Gastrocnemius medialis (tissue), 4 donors: Measurements from ENCODE around the gene MAGI1. TPM values are rescaled to one million over a fixed set of nuclear protein-coding genes. Genes with fewer than 3 reads are reported as not detected.

Source experiments
- ATAC-seq, 2 donors: fragments of 150-250 bp; one replicate each; pipeline ENCODE4 v1.9.1; 2016
- DNase-seq, 2 donors: peaks; one replicate each; pipeline ENCODE4 v3.0.0-alpha.2; 2019
- H3K27ac ChIP-seq, 4 donors: fragments of 200-600 bp; sonication (generic); 1 replicate in 1 of 4; 2 replicates in 3 of 4; pipeline ENCODE4 v1.5.1; 2016 to 2018; ENCODE audit warnings: mild to moderate bottlenecking in 2 of 4, moderate library complexity in 1 of 4
- H3K27me3 ChIP-seq, 3 donors: fragments of 200-600 bp; sonication (generic) in 2 of 3; 1 replicate in 1 of 3; 2 replicates in 2 of 3; pipeline versions ENCODE4 v1.5.1 to v1.6.0; 2016 to 2019; ENCODE audit warnings: mild to moderate bottlenecking in 1 of 3, moderate library complexity in 1 of 3
- H3K36me3 ChIP-seq, 2 donors: fragments of 200-600 bp; sonication (generic) in 1 of 2; one replicate each; pipeline ENCODE4 v1.5.1; 2017 to 2018
- H3K4me1 ChIP-seq, 2 donors: fragments of 200-600 bp; sonication (generic) in 1 of 2; one replicate each; pipeline ENCODE4 v1.5.1; 2016 to 2017; ENCODE audit warnings: mild to moderate bottlenecking in 2 of 2
- H3K4me3 ChIP-seq, 4 donors: fragments of 200-600 bp; sonication (generic) in 3 of 4; 1 replicate in 1 of 4; 2 replicates in 3 of 4; pipeline ENCODE4 v1.5.1; 2016 to 2019; ENCODE audit warnings: mild to moderate bottlenecking in 2 of 4
- H3K9me3 ChIP-seq, 3 donors: fragments of 200-600 bp; sonication (generic) in 2 of 3; 1 replicate in 1 of 3; 2 replicates in 2 of 3; pipeline ENCODE4 v1.5.1; 2016 to 2019
- POLR2A ChIP-seq, 2 donors: fragments of 450-650 bp; IDR thresholded peaks; one replicate each; pipeline ENCODE4 v1.6.1; 2017; ENCODE audit warnings: antibody characterized with exemption in 2 of 2, mild to moderate bottlenecking in 2 of 2, moderate library complexity in 2 of 2
- in situ Hi-C, 4 donors: fragments of 200-750 bp; cut with MboI; loops; one replicate each; pipeline versions ENCODE4 v1.15.0 to v1.8.0; 2017; ENCODE audit warnings: low sequenced_read_pairs in 4 of 4
- intact Hi-C: fragments of 100-400 bp; cut with DNase I; formaldehyde crosslinking; loops from one replicate; pipeline ENCODE4 v1.15.1; 2023; ENCODE audit warnings: low total_unique reads
- total RNA-seq, 4 donors: library from RNA; depleted of rRNA; stranded (reverse); fragments of >200 nt; gene quantifications; one replicate each; pipeline versions ENCODE4 v1.1.0 to v1.2.3, GENCODE V29; 2016
- TF ChIP-seq, protein P1 (sequence below), 5 experiments: fragments of 450-650 bp in 3 of 5; fragments of 200-600 bp in 2 of 5; sonication (generic) in 2 of 5; IDR thresholded peaks in 4 of 5; conservative IDR thresholded peaks in 1 of 5; 1 replicate in 4 of 5; 2 replicates in 1 of 5; pipeline ENCODE4 v1.5.1; 2016 to 2019; ENCODE audit warnings: antibody characterized with exemption in 5 of 5, mild to moderate bottlenecking in 3 of 5, moderate library complexity in 3 of 5

The MAGI1 gene
- total RNA-seq, 4 donors from 2014 or later = 2.6 to 7.5 (median 3.9) TPM

DNA sequence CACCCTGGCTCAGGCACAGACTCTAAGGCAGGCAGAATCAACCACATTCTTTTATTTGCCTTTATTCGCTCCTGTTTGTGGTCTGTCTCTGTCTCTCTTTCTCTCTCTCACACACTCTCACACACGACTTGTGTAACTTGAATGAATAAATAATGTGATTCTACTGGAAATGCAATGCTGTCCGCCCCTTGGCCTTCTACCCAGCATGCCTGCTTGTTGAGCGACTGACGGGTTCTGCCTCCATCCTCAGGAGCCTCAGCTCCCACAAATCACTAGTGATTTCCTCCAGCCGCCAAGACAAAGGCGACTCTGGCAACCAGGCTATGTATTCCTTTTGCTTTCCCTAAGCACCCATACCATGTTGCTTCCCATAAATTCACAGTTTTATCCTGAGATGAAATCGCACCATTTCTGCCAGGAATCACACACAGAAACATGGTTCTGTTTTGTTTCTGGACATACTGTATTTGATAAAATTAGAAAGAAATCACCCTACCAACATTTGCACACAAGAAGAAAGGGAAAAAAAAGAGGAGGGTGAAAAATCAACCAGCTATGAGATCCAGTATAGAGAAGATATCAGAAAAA is 460.8 kb downstream of the MAGI1 start:
- H3K27ac ChIP-seq = no peak overlapping the region
- peaks cover 5 to 7% of the 10 kb centered on the region in 2 donors for H3K4me1 ChIP-seq
- intact Hi-C loops = no loop called here

DNA sequence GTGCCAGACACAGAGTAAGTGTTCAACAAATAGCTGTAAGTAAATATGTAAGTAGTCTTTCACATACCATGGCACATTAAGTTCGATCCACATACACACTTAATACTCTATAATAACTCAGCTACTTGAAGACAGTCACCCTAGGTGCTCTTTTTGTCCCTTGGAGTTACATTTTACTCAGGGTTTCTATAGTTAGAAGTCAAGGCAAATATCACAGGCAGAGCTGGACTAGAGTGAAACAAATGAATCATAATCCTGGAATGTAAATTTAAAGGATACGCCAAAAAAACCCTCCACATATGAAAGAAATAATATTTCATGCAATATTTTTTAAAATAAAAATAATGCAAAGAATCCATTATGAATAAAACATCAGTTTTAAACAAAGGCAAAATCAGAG is 461.8 kb downstream of the MAGI1 start:
- ATAC-seq (peak in 1 of 2 donors; percentile 50), DNase-seq (no peak)
- no peak for TF ChIP-seq POLR2A (IDR thresholded peaks at IDR 0.05)
- TF ChIP-seq, protein P1, sequence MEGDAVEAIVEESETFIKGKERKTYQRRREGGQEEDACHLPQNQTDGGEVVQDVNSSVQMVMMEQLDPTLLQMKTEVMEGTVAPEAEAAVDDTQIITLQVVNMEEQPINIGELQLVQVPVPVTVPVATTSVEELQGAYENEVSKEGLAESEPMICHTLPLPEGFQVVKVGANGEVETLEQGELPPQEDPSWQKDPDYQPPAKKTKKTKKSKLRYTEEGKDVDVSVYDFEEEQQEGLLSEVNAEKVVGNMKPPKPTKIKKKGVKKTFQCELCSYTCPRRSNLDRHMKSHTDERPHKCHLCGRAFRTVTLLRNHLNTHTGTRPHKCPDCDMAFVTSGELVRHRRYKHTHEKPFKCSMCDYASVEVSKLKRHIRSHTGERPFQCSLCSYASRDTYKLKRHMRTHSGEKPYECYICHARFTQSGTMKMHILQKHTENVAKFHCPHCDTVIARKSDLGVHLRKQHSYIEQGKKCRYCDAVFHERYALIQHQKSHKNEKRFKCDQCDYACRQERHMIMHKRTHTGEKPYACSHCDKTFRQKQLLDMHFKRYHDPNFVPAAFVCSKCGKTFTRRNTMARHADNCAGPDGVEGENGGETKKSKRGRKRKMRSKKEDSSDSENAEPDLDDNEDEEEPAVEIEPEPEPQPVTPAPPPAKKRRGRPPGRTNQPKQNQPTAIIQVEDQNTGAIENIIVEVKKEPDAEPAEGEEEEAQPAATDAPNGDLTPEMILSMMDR (IDR thresholded peaks at IDR 0.05 in 4 of 5, conservative IDR thresholded peaks at IDR 0.05 in 1 of 5) = no peak
- no peaks in the 10 kb centered on the region for H3K27me3 ChIP-seq
- H3K9me3 ChIP-seq = no peaks in the 10 kb centered on the region
- H3K4me1 ChIP-seq = peaks cover 5 to 7% of the 10 kb centered on the region in 2 donors
- H3K4me3 ChIP-seq = no peak overlapping the region
- in situ Hi-C loops = no loop called here
- H3K27ac ChIP-seq = peak overlapping the region in 1 of 4 donors; percentile 4
- intact Hi-C loops = no loop called here
- no peaks in the 10 kb centered on the region for H3K36me3 ChIP-seq

More for the DNA sequence above, 460.8 kb downstream of the MAGI1 start:
- H3K4me3 ChIP-seq = no peak overlapping the region
- no peak for ATAC-seq
- in situ Hi-C loops = no loop called here
- H3K36me3 ChIP-seq = no peaks in the 10 kb centered on the region
- TF ChIP-seq POLR2A (IDR thresholded peaks at IDR 0.05) = no peak
- TF ChIP-seq, protein P1 (IDR thresholded peaks at IDR 0.05 in 4 of 5, conservative IDR thresholded peaks at IDR 0.05 in 1 of 5) = no peak
- H3K27me3 ChIP-seq = no peaks in the 10 kb centered on the region
- no peak for DNase-seq
- no peaks in the 10 kb centered on the region for H3K9me3 ChIP-seq

- H3K27ac ChIP-seq = no peak overlapping the region
- no peak for TF ChIP-seq POLR2A (IDR thresholded peaks at IDR 0.05)
- TF ChIP-seq, protein P1 (IDR thresholded peaks at IDR 0.05 in 4 of 5, conservative IDR thresholded peaks at IDR 0.05 in 1 of 5) = no peak
- intact Hi-C loops = no loop called here
These were observed 462.5 kb downstream of the MAGI1 start for GRCh38 chr3:65576228-65576627.

GRCh38 chr3:65575376-65575840 is 463.3 kb downstream of the MAGI1 start:
- TF ChIP-seq POLR2A (IDR thresholded peaks at IDR 0.05) = no peak
- TF ChIP-seq, protein P1 (IDR thresholded peaks at IDR 0.05 in 4 of 5, conservative IDR thresholded peaks at IDR 0.05 in 1 of 5) = no peak
- intact Hi-C loops (no loop called here), in situ Hi-C loops (no loop called here)
- no peak for ATAC-seq
- Histone ChIP-seq H3K27me3 (no peaks in the 10 kb centered on the region), H3K36me3 (no peaks in the 10 kb centered on the region), H3K9me3 (no peaks in the 10 kb centered on the region), H3K27ac (no peak overlapping the region), H3K4me1 (peaks cover 5 to 7% of the 10 kb centered on the region in 2 donors), H3K4me3 (no peak overlapping the region)
- DNase-seq = no peak

More at GRCh38 chr3:65576228-65576627, 462.5 kb downstream of the MAGI1 start:
- H3K9me3 ChIP-seq = no peaks in the 10 kb centered on the region
- H3K36me3 ChIP-seq = no peaks in the 10 kb centered on the region
- no peaks in the 10 kb centered on the region for H3K27me3 ChIP-seq
- peaks cover 5 to 7% of the 10 kb centered on the region in 2 donors for H3K4me1 ChIP-seq
- DNase-seq (no peak), ATAC-seq (no peak)
- in situ Hi-C loops = no loop called here
- H3K4me3 ChIP-seq = no peak overlapping the region
